ENCODE measurements around the gene PSMB7.

DNA sequence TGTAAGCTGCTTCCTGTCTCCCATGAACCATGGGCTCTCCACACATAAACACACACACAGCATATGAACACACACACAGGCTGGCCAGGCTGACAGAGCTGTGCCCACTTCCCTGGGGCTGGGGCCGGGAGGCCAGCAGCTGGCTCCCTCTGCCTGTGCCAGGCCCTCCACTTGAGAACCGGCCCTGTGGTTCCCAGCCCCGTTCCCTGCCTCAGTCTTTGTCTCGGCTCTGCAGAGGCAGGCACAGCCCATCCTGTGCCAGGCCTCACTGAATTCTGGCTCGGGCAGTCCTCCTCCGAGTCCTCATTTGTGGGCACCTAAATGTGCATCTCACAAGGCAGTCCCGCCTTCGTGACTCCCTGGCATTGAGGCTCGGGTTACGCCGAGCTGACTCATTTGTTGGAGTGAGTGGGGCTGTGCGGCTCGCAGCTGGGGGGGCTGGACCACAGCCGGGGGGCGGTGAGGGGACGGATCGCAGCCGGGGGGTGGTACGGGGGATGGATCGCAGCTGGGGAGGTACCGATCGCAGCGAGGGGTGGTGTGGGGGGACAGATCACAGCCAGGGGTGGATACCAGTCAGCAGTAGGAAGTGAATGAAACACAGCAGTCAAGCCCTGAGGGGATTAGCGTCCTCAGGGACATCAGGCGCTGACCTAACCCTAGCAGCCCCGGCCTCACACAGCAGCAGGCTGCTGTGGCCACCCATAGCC is 72.3 kb downstream of the PSMB7 start:
- TF ChIP-seq, protein P1, sequence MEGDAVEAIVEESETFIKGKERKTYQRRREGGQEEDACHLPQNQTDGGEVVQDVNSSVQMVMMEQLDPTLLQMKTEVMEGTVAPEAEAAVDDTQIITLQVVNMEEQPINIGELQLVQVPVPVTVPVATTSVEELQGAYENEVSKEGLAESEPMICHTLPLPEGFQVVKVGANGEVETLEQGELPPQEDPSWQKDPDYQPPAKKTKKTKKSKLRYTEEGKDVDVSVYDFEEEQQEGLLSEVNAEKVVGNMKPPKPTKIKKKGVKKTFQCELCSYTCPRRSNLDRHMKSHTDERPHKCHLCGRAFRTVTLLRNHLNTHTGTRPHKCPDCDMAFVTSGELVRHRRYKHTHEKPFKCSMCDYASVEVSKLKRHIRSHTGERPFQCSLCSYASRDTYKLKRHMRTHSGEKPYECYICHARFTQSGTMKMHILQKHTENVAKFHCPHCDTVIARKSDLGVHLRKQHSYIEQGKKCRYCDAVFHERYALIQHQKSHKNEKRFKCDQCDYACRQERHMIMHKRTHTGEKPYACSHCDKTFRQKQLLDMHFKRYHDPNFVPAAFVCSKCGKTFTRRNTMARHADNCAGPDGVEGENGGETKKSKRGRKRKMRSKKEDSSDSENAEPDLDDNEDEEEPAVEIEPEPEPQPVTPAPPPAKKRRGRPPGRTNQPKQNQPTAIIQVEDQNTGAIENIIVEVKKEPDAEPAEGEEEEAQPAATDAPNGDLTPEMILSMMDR (IDR thresholded peaks at IDR 0.05; ENCODE audit: low read length) = no peak
- TF ChIP-seq EZH2 (optimal IDR thresholded peaks at IDR 0.05; ENCODE audit: low read depth, low read length) = no peak
- TF ChIP-seq EZH2phosphoT487 (IDR thresholded peaks at IDR 0.05; ENCODE audit: low read length) = no peak

Data from MM.1S (cell line).